ENCODE data around the gene HDAC8. TPM values are rescaled to one million over a fixed set of nuclear protein-coding genes. Genes with fewer than 3 reads are reported as not detected.

HDAC8 gene
- total and polyA plus RNA-seq, 9 of the 15 experiments (the other 6 are each of a cell fraction or from before 2014, with no cell fraction given), result 18.9 to 53.8 (median 28.7) TPM

- TF ChIP-seq, protein P1, sequence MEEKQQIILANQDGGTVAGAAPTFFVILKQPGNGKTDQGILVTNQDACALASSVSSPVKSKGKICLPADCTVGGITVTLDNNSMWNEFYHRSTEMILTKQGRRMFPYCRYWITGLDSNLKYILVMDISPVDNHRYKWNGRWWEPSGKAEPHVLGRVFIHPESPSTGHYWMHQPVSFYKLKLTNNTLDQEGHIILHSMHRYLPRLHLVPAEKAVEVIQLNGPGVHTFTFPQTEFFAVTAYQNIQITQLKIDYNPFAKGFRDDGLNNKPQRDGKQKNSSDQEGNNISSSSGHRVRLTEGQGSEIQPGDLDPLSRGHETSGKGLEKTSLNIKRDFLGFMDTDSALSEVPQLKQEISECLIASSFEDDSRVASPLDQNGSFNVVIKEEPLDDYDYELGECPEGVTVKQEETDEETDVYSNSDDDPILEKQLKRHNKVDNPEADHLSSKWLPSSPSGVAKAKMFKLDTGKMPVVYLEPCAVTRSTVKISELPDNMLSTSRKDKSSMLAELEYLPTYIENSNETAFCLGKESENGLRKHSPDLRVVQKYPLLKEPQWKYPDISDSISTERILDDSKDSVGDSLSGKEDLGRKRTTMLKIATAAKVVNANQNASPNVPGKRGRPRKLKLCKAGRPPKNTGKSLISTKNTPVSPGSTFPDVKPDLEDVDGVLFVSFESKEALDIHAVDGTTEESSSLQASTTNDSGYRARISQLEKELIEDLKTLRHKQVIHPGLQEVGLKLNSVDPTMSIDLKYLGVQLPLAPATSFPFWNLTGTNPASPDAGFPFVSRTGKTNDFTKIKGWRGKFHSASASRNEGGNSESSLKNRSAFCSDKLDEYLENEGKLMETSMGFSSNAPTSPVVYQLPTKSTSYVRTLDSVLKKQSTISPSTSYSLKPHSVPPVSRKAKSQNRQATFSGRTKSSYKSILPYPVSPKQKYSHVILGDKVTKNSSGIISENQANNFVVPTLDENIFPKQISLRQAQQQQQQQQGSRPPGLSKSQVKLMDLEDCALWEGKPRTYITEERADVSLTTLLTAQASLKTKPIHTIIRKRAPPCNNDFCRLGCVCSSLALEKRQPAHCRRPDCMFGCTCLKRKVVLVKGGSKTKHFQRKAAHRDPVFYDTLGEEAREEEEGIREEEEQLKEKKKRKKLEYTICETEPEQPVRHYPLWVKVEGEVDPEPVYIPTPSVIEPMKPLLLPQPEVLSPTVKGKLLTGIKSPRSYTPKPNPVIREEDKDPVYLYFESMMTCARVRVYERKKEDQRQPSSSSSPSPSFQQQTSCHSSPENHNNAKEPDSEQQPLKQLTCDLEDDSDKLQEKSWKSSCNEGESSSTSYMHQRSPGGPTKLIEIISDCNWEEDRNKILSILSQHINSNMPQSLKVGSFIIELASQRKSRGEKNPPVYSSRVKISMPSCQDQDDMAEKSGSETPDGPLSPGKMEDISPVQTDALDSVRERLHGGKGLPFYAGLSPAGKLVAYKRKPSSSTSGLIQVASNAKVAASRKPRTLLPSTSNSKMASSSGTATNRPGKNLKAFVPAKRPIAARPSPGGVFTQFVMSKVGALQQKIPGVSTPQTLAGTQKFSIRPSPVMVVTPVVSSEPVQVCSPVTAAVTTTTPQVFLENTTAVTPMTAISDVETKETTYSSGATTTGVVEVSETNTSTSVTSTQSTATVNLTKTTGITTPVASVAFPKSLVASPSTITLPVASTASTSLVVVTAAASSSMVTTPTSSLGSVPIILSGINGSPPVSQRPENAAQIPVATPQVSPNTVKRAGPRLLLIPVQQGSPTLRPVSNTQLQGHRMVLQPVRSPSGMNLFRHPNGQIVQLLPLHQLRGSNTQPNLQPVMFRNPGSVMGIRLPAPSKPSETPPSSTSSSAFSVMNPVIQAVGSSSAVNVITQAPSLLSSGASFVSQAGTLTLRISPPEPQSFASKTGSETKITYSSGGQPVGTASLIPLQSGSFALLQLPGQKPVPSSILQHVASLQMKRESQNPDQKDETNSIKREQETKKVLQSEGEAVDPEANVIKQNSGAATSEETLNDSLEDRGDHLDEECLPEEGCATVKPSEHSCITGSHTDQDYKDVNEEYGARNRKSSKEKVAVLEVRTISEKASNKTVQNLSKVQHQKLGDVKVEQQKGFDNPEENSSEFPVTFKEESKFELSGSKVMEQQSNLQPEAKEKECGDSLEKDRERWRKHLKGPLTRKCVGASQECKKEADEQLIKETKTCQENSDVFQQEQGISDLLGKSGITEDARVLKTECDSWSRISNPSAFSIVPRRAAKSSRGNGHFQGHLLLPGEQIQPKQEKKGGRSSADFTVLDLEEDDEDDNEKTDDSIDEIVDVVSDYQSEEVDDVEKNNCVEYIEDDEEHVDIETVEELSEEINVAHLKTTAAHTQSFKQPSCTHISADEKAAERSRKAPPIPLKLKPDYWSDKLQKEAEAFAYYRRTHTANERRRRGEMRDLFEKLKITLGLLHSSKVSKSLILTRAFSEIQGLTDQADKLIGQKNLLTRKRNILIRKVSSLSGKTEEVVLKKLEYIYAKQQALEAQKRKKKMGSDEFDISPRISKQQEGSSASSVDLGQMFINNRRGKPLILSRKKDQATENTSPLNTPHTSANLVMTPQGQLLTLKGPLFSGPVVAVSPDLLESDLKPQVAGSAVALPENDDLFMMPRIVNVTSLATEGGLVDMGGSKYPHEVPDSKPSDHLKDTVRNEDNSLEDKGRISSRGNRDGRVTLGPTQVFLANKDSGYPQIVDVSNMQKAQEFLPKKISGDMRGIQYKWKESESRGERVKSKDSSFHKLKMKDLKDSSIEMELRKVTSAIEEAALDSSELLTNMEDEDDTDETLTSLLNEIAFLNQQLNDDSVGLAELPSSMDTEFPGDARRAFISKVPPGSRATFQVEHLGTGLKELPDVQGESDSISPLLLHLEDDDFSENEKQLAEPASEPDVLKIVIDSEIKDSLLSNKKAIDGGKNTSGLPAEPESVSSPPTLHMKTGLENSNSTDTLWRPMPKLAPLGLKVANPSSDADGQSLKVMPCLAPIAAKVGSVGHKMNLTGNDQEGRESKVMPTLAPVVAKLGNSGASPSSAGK (IDR thresholded peaks at IDR 0.05), result 0 out of 2 replicates have a peak, but pooled peaks have one; percentile 19
- TF ChIP-seq RBM25 (IDR thresholded peaks at IDR 0.05; ENCODE audit: low read depth, low read length, severe bottlenecking) (peak; percentile 70), BCOR (IDR thresholded peaks at IDR 0.05) (0 out of 2 replicates have a peak, but pooled peaks have one; percentile 23)
- TF ChIP-seq, protein P2, sequence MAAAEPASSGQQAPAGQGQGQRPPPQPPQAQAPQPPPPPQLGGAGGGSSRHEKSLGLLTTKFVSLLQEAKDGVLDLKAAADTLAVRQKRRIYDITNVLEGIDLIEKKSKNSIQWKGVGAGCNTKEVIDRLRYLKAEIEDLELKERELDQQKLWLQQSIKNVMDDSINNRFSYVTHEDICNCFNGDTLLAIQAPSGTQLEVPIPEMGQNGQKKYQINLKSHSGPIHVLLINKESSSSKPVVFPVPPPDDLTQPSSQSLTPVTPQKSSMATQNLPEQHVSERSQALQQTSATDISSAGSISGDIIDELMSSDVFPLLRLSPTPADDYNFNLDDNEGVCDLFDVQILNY (CRISPR knock-in tag; IDR thresholded peaks at IDR 0.05), result no peak
Observed at GRCh38 chrX:72309297-72310071, 263.2 kb downstream of the HDAC8 start (continued).
